AG10803 (cell line): ENCODE measurements around the gene PSMB5.
"Not testable (repeated sequence)": the region's sequence is repeated elsewhere in the genome, so short reads cannot be mapped to it uniquely, and the experiment has no call there.

Experiments used
- DNase-seq: peaks from one replicate; pipeline ENCODE4 v3.0.0; 2010; ENCODE audit warnings: low read depth
- H3K4me3 ChIP-seq: 2 replicates; pipeline ENCODE4 v1.5.1; 2011; ENCODE audit warnings: mild to moderate bottlenecking, low read length, control low read depth
- CTCF ChIP-seq: conservative IDR thresholded peaks from 2 replicates; pipeline ENCODE4 v1.5.1; 2011; ENCODE audit warnings: mild to moderate bottlenecking, low read length, control low read depth, inconsistent platforms

Gene PSMB5

GRCh38 chr14:23020143-23021128 is 14.3 kb downstream of the PSMB5 start:
- H3K4me3 ChIP-seq: no peak overlapping the region
- DNase-seq: no peak

GRCh38 chr14:23018107-23018506 is 16.6 kb downstream of the PSMB5 start:
- no peak overlapping the region for H3K4me3 ChIP-seq
- no peak for TF ChIP-seq CTCF
- no peak for DNase-seq

More at GRCh38 chr14:23020143-23021128, 14.3 kb downstream of the PSMB5 start:
- no peak for TF ChIP-seq CTCF

GRCh38 chr14:23017091-23017490 is 17.6 kb downstream of the PSMB5 start:
- no peak for TF ChIP-seq CTCF

GRCh38 chr14:23015618-23016017 is 19.1 kb downstream of the PSMB5 start:
- no peak for DNase-seq
- TF ChIP-seq CTCF: no peak
- no peak overlapping the region for H3K4me3 ChIP-seq

More at GRCh38 chr14:23017091-23017490, 17.6 kb downstream of the PSMB5 start:
- no peak for DNase-seq
- H3K4me3 ChIP-seq: no peak overlapping the region

GRCh38 chr14:23013749-23014054 is 21.0 kb downstream of the PSMB5 start:
- DNase-seq: not testable (repeated sequence)

GRCh38 chr14:23013054-23013748 is 21.5 kb downstream of the PSMB5 start:
- no peak overlapping the region for H3K4me3 ChIP-seq
- DNase-seq: no peak
- no peak for TF ChIP-seq CTCF

More at GRCh38 chr14:23013749-23014054, 21.0 kb downstream of the PSMB5 start:
- not testable (repeated sequence) for H3K4me3 ChIP-seq

GRCh38 chr14:23009939-23010726 is 24.6 kb downstream of the PSMB5 start, which contains the start of gene C14orf93:
Gene C14orf93 (minus strand): TSS chr14:23010143. CDS start chr14:22999023, 11,120 bp downstream.
- peak within 1 kb of the TSS; percentile 67 for H3K4me3 ChIP-seq
- TF ChIP-seq CTCF: no peak
- DNase-seq: peak; percentile 57
